Measurements from ENCODE around the gene PEA15. TPM values are rescaled to one million over a fixed set of nuclear protein-coding genes. Genes with fewer than 3 reads are reported as not detected.

Gene PEA15
- total and polyA plus RNA-seq, 10 of the 15 experiments (the other 5 are each of a cell fraction or from before 2014, with no cell fraction given): 15.1 to 269 (median 65.6) TPM

- no peaks in the 10 kb centered on the region for H3K36me3 ChIP-seq (ENCODE audit: control insufficient read depth in 2 of 2, insufficient read depth in 2 of 2, low read length in 1 of 2)
- DNase-seq (ENCODE audit: low read depth, low spot score): no peak
- no peak overlapping the region for H2AFZ ChIP-seq (ENCODE audit: control insufficient read depth, low read depth, low read length)
- RAD21 ChIA-PET (ENCODE audit: unreplicated experiment): no interaction called here
- no peak overlapping the region for H3K27ac ChIP-seq (ENCODE audit: control insufficient read depth, insufficient read depth)
- no peaks in the 10 kb centered on the region for H3K79me2 ChIP-seq (ENCODE audit: control insufficient read depth, insufficient read depth, low read length)
- no peak overlapping the region for H3K4me3 ChIP-seq
- no peaks in the 10 kb centered on the region for H3K9me3 ChIP-seq (replicated peaks; ENCODE audit: control insufficient read depth, insufficient read depth, low read length)
- no peaks in the 10 kb centered on the region; a peak in 1 of 4 replicates for H3K27me3 ChIP-seq (replicated peaks in 1 of 2; ENCODE audit: control insufficient read depth in 2 of 2, insufficient read depth in 2 of 2, low read length in 1 of 2)
- no TSS peak for BruUV-seq (replicated peaks)
- CTCF ChIA-PET: interaction anchor here (0.6 to 1.7 kb wide), 6 partner anchors 14 to 197 kb away, joined by 3 to 8 read pairs (median 4); no protein-coding TSS in a partner anchor
- SMC1A ChIA-PET (ENCODE audit: uncharacterized antibody, unreplicated experiment): interaction anchor here (1.1 to 2.3 kb wide), 4 partner anchors 10 to 112 kb away, joined by 3 to 7 read pairs (median 4); partner anchors contain the start of gene CASQ1
- H3K9ac ChIP-seq (ENCODE audit: control insufficient read depth, insufficient read depth, low read length): no peak overlapping the region
- no peak for FAIRE-seq
- no peak overlapping the region for H3K4me2 ChIP-seq (ENCODE audit: control insufficient read depth, insufficient read depth)
- intact Hi-C loops (cut with micrococcal nuclease; ENCODE audit: unreplicated experiment): no loop called here
- whole genome bisulfite sequencing (ENCODE audit: insufficient coverage, insufficient replicate concordance, low lambda C conversion rate, missing lambda C conversion rate): 73% methylated on average over 4 of the region's 4 CpGs
- POLR2A ChIA-PET: no interaction called here
- no peaks in the 10 kb centered on the region for H4K20me1 ChIP-seq (ENCODE audit: control insufficient read depth, insufficient read depth)
- ATAC-seq: no peak
- no peaks in the 10 kb centered on the region for H3K4me1 ChIP-seq (ENCODE audit: control insufficient read depth, insufficient read depth, low read length)
- in situ Hi-C loops (cut with MboI): no loop called here
- no peak for TF ChIP-seq SMAD1 (IDR thresholded peaks at IDR 0.05; ENCODE audit: low read depth, partially characterized antibody)
- no peak for TF ChIP-seq E2F4 (IDR thresholded peaks at IDR 0.05; ENCODE audit: low read depth, low read length)
- TF ChIP-seq TBL1XR1 (IDR thresholded peaks at IDR 0.05; ENCODE audit: low read depth, low read length): no peak
- TF ChIP-seq BHLHE40 (IDR thresholded peaks at IDR 0.05; ENCODE audit: borderline replicate concordance in 1 of 2, low read depth in 2 of 2, low read length in 1 of 2): no peak
- TF ChIP-seq EP300 (IDR thresholded peaks at IDR 0.05; ENCODE audit: borderline replicate concordance in 1 of 2, control insufficient read depth in 1 of 2, low read depth in 2 of 2, low read length in 2 of 2): no peak
- no peak for TF ChIP-seq ESRRA (IDR thresholded peaks at IDR 0.05; ENCODE audit: low read length)
- no peak for TF ChIP-seq IKZF1 (conservative IDR thresholded peaks at IDR 0.05)
- TF ChIP-seq BRCA1 (IDR thresholded peaks at IDR 0.05; ENCODE audit: low read depth, low read length): no peak
- no peak for TF ChIP-seq NR2F1 (conservative IDR thresholded peaks at IDR 0.05)
- TF ChIP-seq REST (IDR thresholded peaks at IDR 0.05; ENCODE audit: low read depth, low read length): no peak
- TF ChIP-seq SUZ12 (IDR thresholded peaks at IDR 0.05; ENCODE audit: unreplicated experiment): no peak
- no peak for TF ChIP-seq RUNX3 (IDR thresholded peaks at IDR 0.05; ENCODE audit: low read length)
- TF ChIP-seq BCL3 (IDR thresholded peaks at IDR 0.05; ENCODE audit: borderline replicate concordance, insufficient read depth, low read depth, low read length, poor library complexity, severe bottlenecking): no peak
- no peak for TF ChIP-seq USF2 (IDR thresholded peaks at IDR 0.05; ENCODE audit: borderline replicate concordance, low read depth, low read length)
- no peak for TF ChIP-seq POLR2AphosphoS5 (IDR thresholded peaks at IDR 0.05; ENCODE audit: low read length)
- no peak for TF ChIP-seq MEF2A (IDR thresholded peaks at IDR 0.05; ENCODE audit: insufficient read depth, low read depth, low read length)
- TF ChIP-seq RAD21 (IDR thresholded peaks at IDR 0.05; ENCODE audit: insufficient read depth, low read depth, low read length): no peak
Observed at GRCh38 chr1:160179336-160179735, 25.8 kb upstream of the PEA15 start.

Data from GM12878 (cell line).